Lung (tissue), 12 donors: ENCODE results near the gene WDR33. TPM values are rescaled to one million over a fixed set of nuclear protein-coding genes. Genes with fewer than 3 reads are reported as not detected.

ENCODE experiments used
- ATAC-seq: fragments of 200-7000 bp; cut with Tn5 transposase; one replicate; pipeline ENCODE4 v1.9.1; 2020; ENCODE audit warnings: moderate number of reproducible peaks; ENCODE audit not compliant: insufficient read depth, low FRiP score
- DNase-seq, 3 donors: peaks; one replicate each; pipeline ENCODE4 v3.0.0-alpha.2; 2013 to 2017
- H3K27ac ChIP-seq, 2 donors: one replicate each; pipeline ENCODE4 v1.5.1; 2013; ENCODE audit warnings: mild to moderate bottlenecking in 2 of 2, moderate library complexity in 2 of 2, control low read depth in 1 of 2, inconsistent platforms in 1 of 2, low read depth in 1 of 2, low read length in 1 of 2
- H3K27me3 ChIP-seq, 3 donors: one replicate each; pipeline ENCODE4 v1.5.1; 2013; ENCODE audit warnings: low read length in 2 of 3; ENCODE audit not compliant: control insufficient read depth in 3 of 3, insufficient read depth in 3 of 3
- H3K36me3 ChIP-seq, 4 donors: one replicate each; pipeline ENCODE4 v1.5.1; 2013; ENCODE audit warnings: low read length in 4 of 4, mild to moderate bottlenecking in 1 of 4, moderate library complexity in 1 of 4; ENCODE audit not compliant: control insufficient read depth in 4 of 4, insufficient read depth in 4 of 4
- H3K4me1 ChIP-seq, 5 donors: one replicate each; pipeline ENCODE4 v1.5.1; 2013; ENCODE audit warnings: low read length in 5 of 5, mild to moderate bottlenecking in 2 of 5, moderate library complexity in 1 of 5; ENCODE audit not compliant: control insufficient read depth in 5 of 5, insufficient read depth in 5 of 5
- H3K4me3 ChIP-seq: one replicate; pipeline ENCODE4 v1.5.1; 2013; ENCODE audit warnings: mild to moderate bottlenecking, control low read depth, moderate library complexity
- H3K9ac ChIP-seq, 2 donors: one replicate each; pipeline ENCODE4 v1.5.1; 2013; ENCODE audit warnings: low read length in 2 of 2, control low read depth in 1 of 2; ENCODE audit not compliant: insufficient read depth in 1 of 2
- H3K9me3 ChIP-seq, 4 donors: one replicate each; pipeline ENCODE4 v1.5.1; 2013; ENCODE audit warnings: low read length in 3 of 4, mild to moderate bottlenecking in 1 of 4, moderate library complexity in 1 of 4; ENCODE audit not compliant: control insufficient read depth in 4 of 4, insufficient read depth in 3 of 4
- WGBS, 2 donors: extraction: QIAGEN DNeasy Blood & Tissue Kit; methylation state at CpG; one replicate each; pipeline ENCODE4 v1.1.7; 2013; 5-methylcytosine and 5-hydroxymethylcytosine counted together
- polyA plus RNA-seq, 2 donors: library from polyadenylated mRNA; stranded (reverse); fragments of 200-250 nt; gene quantifications; one replicate each; pipeline ENCODE4 v1.2.1, GENCODE V29; 2013
- total RNA-seq, 2 donors: library from RNA; depleted of rRNA in 1 of 2; stranded (reverse); fragments of >200 nt in 1 of 2; gene quantifications; one replicate each; pipeline ENCODE4 v1.2.1, GENCODE V29; 2014 to 2021
- TF ChIP-seq, protein P1 (sequence below): IDR thresholded peaks from 2 replicates; pipeline ENCODE4 v1.5.1; 2012; ENCODE audit warnings: mild to moderate bottlenecking; ENCODE audit errors: control extremely low read depth, extremely low read depth
- donor health status: control.
- donor health status: control.
- donor health status: Bipolar disorder and iron deficiency.
- donor health status: healthy.
- donor health status: DM: yes; HTN: yes; CAD: no.

Gene WDR33
- total and polyA plus RNA-seq, 4 donors: 11.6 to 93.0 (median 29.2) TPM

GRCh38 chr2:127670055-127670956 is 140.7 kb downstream of the WDR33 start:
- Histone ChIP-seq H3K27ac (peak overlapping the region in 1 of 2 donors; percentile 11), H3K4me1 (peaks cover 0 to 13% (median 7%) of the 10 kb centered on the region in 5 donors), H3K9ac (no peak overlapping the region), H3K9me3 (no peaks in the 10 kb centered on the region), H3K27me3 (peaks cover 0 to 21% (median 6%) of the 10 kb centered on the region in 3 donors), H3K36me3 (no peaks in the 10 kb centered on the region), H3K4me3 (no peak overlapping the region)
- TF ChIP-seq, protein P1, sequence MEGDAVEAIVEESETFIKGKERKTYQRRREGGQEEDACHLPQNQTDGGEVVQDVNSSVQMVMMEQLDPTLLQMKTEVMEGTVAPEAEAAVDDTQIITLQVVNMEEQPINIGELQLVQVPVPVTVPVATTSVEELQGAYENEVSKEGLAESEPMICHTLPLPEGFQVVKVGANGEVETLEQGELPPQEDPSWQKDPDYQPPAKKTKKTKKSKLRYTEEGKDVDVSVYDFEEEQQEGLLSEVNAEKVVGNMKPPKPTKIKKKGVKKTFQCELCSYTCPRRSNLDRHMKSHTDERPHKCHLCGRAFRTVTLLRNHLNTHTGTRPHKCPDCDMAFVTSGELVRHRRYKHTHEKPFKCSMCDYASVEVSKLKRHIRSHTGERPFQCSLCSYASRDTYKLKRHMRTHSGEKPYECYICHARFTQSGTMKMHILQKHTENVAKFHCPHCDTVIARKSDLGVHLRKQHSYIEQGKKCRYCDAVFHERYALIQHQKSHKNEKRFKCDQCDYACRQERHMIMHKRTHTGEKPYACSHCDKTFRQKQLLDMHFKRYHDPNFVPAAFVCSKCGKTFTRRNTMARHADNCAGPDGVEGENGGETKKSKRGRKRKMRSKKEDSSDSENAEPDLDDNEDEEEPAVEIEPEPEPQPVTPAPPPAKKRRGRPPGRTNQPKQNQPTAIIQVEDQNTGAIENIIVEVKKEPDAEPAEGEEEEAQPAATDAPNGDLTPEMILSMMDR: no peak
- 82 to 88% methylated on average over 10 of the region's 10 CpGs for WGBS, 2 donors
- ATAC-seq (no peak), DNase-seq (peak in 1 of 3 donors; percentile 1)

DNA sequence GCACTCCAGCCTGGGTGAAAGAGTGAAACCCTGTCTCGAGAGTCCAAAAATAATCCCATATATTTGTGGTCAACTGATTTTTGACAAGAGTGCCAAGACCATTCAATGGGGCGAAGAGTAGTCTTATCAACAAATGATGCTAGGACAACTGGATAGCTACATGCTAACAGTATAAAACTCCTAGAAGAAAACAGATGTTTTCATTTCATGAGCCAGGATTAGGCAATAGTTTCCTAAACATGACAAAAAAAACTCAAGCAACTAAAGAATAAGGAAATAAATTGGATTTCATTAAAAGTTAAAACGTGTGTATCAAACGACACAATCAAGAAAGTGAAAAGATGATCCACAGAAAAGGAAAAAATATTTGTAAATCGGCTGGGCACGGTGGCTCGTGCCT is 141.9 kb downstream of the WDR33 start:
- H3K9ac ChIP-seq: no peak overlapping the region
- WGBS, 2 donors: 78 to 83% methylated on average over 7 of the region's 7 CpGs
- DNase-seq (peak in 1 of 3 donors; percentile 69), ATAC-seq (no peak)
- H3K9me3 ChIP-seq: no peaks in the 10 kb centered on the region
- H3K36me3 ChIP-seq: no peaks in the 10 kb centered on the region
- peaks cover 0 to 14% (median under 1%) of the 10 kb centered on the region in 5 donors for H3K4me1 ChIP-seq
- H3K4me3 ChIP-seq: no peak overlapping the region
- TF ChIP-seq, protein P1: no peak
- H3K27me3 ChIP-seq: peaks cover 0 to 24% (median 14%) of the 10 kb centered on the region in 3 donors
- no peak overlapping the region for H3K27ac ChIP-seq

- no peaks in the 10 kb centered on the region for H3K36me3 ChIP-seq
- TF ChIP-seq, protein P1: no peak
- H3K9ac ChIP-seq: no peak overlapping the region
- no peak overlapping the region for H3K4me3 ChIP-seq
- 84 to 90% methylated on average over 8 of the region's 8 CpGs for WGBS, 2 donors
- H3K9me3 ChIP-seq: peaks cover 0 to 2% (median 0%) of the 10 kb centered on the region in 4 donors
- H3K27ac ChIP-seq: peak overlapping the region; percentile 87 to 89
- peaks cover 0 to 34% (median 20%) of the 10 kb centered on the region in 3 donors for H3K27me3 ChIP-seq
- ATAC-seq (no peak), DNase-seq (no peak)
- H3K4me1 ChIP-seq: peaks cover 0 to 26% (median 0%) of the 10 kb centered on the region in 5 donors
These were observed 145.6 kb downstream of the WDR33 start for GRCh38 chr2:127665267-127665893.
